Islet of Langerhans (tissue), 1 donor: Measurements from ENCODE around the gene PIP5KL1.

Experiments used
- FAIRE-seq: peaks from one replicate; lab custom pipeline; 2011; peaks lifted over from hg19 to GRCh38; lab: Jason Lieb, UNC

Gene PIP5KL1

GRCh38 chr9:127873223-127873691 is 57.3 kb downstream of the PIP5KL1 start:
- FAIRE-seq: no peak

DNA sequence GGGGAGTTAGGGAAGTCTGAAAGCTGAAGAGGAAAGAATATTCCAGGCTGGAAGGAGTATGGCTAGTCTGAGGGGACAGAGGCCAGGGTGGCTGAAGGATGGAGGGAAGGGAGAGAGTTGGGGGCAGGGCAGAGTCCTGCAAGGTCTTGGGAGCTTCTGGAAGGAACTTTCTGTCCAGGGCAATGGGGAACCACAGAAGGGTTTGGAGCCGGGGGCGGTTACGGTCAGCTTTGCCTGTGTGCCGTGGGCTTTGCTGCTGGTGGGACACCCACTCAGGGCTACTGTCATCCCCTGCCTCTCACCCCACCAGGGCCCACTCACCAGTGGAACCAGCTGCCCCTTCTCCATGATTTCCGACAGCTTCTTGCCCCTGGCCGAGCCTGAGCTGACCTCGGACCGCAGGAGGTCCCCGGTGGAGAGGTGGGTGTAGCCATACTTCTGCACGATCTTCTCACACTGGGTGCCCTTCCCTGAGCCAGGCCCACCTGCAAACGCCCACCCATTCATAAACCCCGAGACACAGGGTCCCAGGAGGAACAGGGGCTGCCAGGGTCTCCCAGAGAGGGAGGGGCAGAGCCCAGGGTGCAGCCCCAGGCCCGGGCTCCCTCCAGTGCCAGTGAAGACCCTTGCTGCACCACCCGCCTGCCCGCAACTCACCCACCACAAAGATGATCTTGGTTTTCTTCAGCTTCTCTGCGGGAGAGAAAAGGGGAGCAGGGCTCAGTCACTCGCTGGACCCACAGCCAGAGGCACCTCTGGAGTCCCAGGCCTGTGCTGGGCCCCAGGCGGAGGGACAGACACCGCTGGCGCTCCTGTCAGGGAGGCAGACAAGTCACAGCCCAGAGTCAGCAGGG is 58.0 kb downstream of the PIP5KL1 start:
- FAIRE-seq: no peak

- no peak for FAIRE-seq
Observed at GRCh38 chr9:127871531-127871930, 59.0 kb downstream of the PIP5KL1 start.

DNA sequence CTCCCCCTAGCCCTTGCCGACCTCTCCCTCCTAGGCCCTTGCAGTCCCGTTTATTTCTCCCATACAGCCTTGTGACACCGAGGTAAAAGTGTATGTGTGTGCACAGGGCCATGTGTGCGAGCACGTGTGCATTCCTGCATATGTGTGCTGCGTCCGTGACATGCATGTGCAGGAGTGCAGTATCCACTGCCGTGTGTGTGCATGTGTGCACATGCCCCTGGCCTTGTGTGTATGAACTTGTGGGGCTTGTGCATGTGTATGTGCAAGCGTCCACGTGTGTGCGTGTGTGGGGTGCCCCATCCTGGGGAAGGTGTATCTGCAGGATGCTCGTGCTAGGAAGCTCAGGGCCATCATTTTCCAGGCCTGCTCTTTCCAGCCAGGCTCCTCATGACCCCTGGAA is 59.7 kb downstream of the PIP5KL1 start:
- FAIRE-seq: no peak
